Stromal cell of bone marrow (primary cell): Measurements from ENCODE around the gene STAT3.
"Not testable (repeated sequence)": the region's sequence is repeated elsewhere in the genome, so short reads cannot be mapped to it uniquely, and the experiment has no call there.

Experiments
- DNase-seq: peaks from one replicate; pipeline ENCODE4 v3.0.0-alpha.2; 2012; ENCODE audit warnings: low read depth

The STAT3 gene

GRCh38 chr17:42297775-42298174, 90.5 kb downstream of the STAT3 start:
- DNase-seq = not testable (repeated sequence)

DNA sequence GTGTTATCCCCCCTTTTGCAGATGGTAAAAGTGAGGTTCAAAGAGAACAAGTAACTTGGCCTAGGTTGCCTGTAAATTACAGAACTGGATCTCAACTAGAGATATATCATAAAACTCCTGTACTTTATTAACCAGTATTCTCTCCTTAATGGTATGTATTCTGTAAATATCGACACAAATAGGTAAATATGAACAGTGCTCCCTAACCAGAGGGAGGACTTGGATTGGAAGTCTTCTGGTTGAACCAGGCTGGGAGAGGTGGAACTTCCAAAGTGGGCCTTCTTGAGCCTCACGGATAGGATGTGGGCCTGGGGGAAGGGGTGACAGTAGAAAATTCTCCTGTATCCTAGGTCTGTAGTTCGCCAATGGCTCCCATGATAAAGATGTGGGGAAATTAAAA, 92.2 kb downstream of the STAT3 start:
- no peak for DNase-seq

DNA sequence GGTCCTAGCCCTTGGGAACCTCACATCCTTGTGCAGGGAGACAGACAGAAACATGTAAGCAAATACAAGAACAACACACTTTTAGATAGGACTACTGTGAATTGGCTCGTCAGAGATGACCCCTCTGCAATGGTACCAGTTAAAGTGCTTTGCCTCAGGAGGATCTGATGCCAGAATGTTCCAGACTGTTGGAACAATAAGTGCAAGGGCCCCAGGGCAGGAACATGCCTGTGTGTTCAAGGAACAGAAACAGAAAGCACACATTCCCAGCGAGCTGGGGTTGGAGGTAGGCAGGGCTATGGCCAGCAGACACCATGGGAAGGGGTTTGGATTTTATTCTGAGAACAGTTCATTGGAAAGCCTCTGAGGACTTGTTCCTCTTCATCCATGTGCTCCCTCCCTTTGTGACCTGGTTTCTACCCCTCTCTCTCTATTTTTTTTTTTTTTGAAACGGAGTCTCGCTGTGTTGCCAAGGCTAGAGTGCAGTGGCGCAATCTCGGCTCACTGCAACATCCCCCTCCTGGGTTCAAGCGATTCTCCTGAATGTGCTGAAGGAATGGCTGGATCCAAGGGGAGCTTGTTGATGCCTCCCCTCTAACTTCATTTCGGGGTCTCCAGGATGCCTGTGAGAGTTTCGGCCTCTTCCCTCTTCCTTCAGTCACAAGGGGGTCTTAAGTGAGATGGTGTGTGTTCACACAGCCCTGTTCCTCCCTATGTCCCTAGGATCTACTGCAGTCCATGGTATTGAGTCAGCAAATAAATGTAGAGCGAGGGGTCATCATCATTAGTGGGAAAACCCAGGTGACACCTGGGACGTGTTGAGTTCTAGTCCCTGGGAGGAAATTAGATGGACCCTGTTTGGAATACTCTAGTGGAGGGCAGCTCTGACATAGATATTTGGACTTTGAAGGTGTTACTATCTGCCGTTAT, 93.5 kb downstream of the STAT3 start:
- no peak for DNase-seq

- no peak for DNase-seq
Observed at GRCh38 chr17:42291129-42291528, 97.1 kb downstream of the STAT3 start.

DNA sequence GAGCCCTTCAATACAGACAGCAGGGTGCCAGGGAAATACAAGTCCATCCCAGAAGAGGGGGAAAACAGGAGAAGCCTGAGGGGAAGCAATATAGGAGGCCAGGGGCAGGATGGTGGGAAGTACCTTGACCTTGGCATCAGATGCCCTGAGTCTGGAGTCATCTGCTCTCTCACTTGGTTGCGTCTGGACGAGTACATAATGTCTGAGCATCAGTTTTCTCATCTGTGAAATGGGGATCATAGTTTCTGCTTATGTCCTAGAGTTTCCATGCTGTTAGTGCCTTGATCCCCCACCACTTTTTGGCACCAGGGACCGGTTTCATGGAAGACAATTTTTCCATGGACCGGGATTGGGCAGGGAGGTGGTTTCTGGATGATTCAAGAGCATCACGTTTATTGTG, 97.7 kb downstream of the STAT3 start:
- no peak for DNase-seq

DNA sequence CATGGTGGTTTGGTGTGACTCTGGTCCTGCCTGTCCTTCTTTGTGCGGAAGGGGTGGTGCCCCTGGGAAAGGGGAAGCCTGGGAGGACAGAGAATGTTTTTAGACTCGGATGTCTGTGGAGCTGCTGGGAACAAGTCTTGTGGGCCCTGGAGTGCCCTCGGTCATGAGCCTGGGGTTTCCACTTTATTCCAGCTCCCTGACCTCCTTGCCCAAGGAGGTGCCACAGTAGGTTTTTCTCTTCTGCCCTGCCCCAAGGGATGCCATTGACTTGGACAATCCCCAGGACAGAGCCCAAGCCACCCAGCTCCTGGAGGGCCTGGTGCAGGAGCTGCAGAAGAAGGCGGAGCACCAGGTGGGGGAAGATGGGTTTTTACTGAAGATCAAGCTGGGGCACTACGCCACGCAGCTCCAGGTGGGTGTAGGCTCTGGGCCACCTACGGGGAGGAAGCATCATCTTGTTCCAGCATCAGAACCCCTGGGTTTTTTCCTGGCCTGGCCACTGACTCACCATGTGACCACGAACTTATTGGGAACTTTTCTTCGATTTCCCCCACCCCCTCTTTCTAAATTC, 98.5 kb downstream of the STAT3 start:
- DNase-seq = no peak

DNA sequence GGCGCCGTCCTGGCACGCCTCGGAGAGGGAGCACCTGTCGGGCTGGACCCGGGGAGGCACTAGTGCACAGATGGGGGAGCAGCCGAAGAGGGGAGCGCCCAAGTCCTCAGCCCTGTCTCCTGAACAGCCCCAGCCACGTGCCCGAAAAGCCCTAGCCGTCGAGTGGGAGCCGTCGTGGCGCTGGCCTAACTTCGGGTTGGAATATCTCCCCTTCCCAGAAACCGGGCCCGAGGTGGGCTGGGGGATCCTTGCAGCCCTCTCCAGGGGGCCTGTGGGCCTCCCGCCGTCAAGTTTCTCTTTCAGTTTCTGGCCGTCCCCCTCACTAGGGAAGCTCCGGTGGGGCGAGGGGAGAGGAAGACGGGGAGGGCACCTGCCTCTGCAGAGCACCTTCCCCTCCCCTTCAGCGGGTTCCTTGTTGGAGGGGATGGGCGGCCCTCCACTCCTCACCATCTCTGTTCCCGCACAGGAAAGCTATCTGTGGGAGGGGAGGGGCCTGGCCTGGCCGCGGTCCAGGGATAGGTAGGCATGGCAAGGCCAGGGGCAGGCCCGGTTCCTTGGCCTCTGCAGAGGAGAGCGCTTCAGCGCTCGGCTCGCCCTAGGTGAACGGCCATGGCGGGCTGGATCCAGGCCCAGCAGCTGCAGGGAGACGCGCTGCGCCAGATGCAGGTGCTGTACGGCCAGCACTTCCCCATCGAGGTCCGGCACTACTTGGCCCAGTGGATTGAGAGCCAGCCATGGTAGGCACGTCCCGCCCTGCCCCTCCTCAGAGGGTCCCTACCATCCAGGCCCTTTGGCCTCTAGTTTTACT, 99.2 kb downstream of the STAT3 start:
- DNase-seq = no peak

GRCh38 chr17:42287977-42288802, 100.1 kb downstream of the STAT3 start, which contains the start of gene STAT5A:
STAT5A (plus strand) TSS chr17:42288498; CDS start chr17:42289412, 914 bp downstream.
- DNase-seq = peak; percentile 73

GRCh38 chr17:42287305-42287976, 100.8 kb downstream of the STAT3 start:
- DNase-seq = no peak

DNA sequence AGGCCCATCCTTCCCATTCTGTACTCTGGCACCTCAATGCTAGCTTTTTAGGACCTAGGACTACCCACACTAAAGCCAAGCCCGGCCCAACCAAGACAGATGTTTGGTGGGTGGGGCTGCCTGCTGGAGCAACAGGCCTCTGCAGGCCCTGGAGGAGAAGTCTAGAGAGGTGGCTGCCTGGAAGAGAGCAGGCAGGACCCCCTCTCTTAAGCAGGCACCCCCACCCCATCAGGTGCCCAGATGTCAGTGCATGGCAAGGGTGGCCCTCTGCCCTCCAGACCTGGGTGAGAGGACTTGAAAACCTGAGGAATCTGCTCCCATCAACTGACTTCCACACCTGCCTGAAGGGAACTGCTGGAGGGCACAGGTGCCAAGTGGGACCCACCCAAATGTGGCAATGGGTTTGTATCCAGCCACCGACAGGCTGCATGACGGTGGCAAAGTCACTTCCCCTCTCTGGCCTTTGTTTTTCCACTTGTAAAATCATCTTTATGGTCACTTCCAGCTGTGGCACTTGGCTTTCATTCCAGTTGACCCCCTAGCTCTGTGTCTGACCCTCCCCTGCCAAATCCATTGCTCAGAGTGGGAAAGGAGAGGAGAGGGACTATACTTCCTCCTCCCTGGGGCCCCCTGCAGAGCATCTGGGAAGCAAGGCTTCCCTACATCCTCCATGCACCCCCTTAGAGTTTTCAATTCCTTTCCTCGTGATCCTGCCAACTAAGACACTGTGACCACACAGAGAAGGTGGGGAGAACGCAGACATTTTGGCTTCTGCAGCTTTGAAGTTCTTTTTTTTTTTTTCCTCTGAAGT, 101.6 kb downstream of the STAT3 start:
- DNase-seq = no peak

GRCh38 chr17:42285346-42286050, 102.7 kb downstream of the STAT3 start:
- no peak for DNase-seq

DNA sequence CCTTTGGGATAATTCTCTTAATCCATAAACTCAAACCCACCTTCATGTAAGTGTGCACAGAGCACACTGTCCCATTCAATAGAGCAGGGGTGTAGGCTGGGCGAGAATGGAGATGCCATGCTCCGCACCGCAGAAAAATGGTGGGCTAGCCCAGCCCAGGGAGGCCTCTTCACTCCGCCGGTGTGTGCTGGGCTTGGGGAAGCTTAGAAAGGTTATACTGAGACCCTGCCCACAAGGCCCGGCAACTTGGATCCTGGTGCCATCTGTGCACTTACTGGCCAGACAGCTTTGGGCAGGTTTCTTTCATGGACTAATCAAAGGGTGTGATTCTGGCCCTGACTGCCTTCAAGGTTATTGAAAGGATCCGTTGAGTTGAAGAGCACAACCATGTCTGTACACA, 103.7 kb downstream of the STAT3 start:
- no peak for DNase-seq

- DNase-seq = no peak
Observed at GRCh38 chr17:42284024-42284369, 104.2 kb downstream of the STAT3 start.

GRCh38 chr17:42283241-42284023, 104.8 kb downstream of the STAT3 start:
- no peak for DNase-seq

DNA sequence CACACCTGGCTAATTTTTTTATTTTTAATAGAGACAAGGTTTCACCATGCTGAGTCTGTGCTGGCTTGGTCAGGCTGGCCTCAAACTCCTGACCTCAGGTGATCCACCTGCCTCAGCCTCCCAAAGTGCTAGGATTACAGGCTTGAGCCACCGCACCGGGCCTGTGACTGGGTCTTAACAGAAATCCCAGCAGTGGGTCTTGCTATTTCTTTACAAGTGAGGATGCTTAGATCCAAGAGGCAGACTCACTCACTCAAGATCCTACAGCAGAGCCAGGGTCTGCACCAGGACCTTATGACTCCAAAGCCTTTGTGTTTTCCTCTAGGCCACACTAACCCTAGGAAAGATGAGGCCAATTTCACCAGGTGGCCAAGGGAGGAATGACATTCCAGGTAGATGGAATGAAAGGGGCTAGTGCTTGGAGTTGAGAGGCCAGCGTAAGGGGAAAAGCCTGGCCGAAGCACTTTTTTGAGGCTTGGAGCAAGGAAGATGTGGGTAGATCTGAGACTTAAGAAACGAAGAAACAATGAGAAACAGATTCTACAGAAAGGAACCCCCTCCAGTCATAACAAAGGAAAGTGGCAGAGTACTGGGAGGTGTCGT, 105.7 kb downstream of the STAT3 start:
- DNase-seq = no peak

GRCh38 chr17:42281571-42282096, 106.6 kb downstream of the STAT3 start:
- DNase-seq = no peak

GRCh38 chr17:42279776-42280630, 108.2 kb downstream of the STAT3 start:
- no peak for DNase-seq
